Limb (tissue), 2 donors: Measurements from ENCODE around the gene SRSF5.
"Not testable (repeated sequence)": the region's sequence is repeated elsewhere in the genome, so short reads cannot be mapped to it uniquely, and the experiment has no call there.

ENCODE experiments used
- DNase-seq, 2 donors: peaks; one replicate each; pipeline ENCODE4 v3.0.0-alpha.2; 2016; ENCODE audit errors: extremely low spot score in 2 of 2

The SRSF5 gene

GRCh38 chr14:69766984-69767368 lies at the start of gene SRSF5:
Gene SRSF5, plus strand, starts transcription at chr14:69767142. Its CDS starts 1,015 bp downstream, at chr14:69768157.
- peak; percentile 97 for DNase-seq

DNA sequence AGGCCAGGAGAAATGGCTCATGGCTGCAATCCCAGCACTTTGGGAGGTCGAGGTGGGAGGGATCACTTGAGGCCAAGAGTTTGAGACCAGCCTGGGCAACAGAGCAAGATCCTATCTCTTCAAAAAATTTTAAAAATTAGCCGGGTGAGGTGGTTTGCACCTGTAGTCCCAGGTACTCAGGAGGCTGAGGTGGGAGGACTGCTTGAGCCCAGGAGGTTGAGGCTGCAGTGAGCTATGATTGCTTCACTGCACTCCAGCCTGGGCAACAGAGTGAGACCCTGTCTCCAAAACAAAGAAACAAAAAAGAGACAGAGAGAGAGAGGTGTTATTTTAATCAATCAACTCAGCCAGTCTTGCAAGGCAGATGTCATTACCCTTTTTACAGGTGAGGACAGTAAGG lies 48.3 kb upstream of the SRSF5 start:
- not testable (repeated sequence) for DNase-seq

GRCh38 chr14:69719501-69719951 lies 47.4 kb upstream of the SRSF5 start:
- peak in 1 of 2 donors; percentile 29 for DNase-seq

DNA sequence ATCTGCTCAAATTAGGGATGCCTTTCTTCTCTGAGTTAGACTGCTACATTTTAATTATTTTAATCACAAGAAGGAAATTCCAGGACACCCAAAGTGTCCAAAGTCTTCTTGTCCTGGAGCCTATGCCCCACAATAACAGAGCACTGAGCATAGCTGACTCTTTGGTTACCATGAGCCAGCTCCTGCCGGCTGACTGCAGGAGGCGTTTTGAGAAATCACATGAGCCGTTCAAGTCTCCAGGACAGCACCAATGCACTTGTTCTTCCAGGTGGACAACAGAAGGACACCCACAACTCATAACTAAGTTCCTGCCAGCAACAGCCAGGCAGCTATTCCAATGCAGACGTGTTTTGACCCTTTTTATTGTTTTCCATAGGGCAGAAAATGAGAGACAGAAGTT lies 46.0 kb upstream of the SRSF5 start:
- no peak for DNase-seq

GRCh38 chr14:69726761-69727511 lies 40.0 kb upstream of the SRSF5 start:
- peak; percentile 80 to 93 for DNase-seq

- DNase-seq, result no peak
Observed at GRCh38 chr14:69727860-69728259, 39.1 kb upstream of the SRSF5 start.

DNA sequence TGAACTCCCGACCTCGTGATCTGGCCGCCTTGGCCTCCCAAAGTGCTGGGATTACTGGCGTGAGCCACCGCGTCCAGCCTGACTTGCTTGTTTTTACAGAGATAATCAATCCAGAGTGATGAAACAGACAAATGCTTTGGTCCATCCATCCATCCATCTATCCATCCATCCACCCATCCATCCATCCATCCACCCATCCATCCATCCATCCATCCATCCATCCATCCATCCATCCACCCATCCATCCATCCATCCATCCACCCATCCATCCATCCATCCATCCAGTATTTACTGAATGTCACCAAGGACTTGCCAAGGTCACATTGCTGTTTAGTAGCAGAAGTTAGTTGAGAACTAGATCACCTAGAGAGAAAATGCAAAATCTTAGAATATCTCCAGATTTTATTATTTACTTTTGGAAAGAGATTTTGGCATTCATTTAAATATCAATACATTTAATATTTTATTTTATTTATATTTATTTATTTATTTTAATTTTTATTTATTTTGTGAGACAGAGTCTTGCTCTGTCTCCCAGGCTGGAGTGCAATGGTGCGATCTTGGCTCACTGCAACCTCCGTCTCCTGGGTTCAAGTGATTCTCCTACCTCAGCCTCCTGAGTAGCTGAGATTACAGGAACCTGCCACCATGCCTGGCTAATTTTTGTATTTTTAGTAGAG lies 34.9 kb upstream of the SRSF5 start:
- not testable (repeated sequence) for DNase-seq

- DNase-seq, result not testable (repeated sequence)
Observed at GRCh38 chr14:69736405-69736804, 30.5 kb upstream of the SRSF5 start.

- no peak for DNase-seq
Observed at GRCh38 chr14:69741055-69741454, 25.9 kb upstream of the SRSF5 start.

DNA sequence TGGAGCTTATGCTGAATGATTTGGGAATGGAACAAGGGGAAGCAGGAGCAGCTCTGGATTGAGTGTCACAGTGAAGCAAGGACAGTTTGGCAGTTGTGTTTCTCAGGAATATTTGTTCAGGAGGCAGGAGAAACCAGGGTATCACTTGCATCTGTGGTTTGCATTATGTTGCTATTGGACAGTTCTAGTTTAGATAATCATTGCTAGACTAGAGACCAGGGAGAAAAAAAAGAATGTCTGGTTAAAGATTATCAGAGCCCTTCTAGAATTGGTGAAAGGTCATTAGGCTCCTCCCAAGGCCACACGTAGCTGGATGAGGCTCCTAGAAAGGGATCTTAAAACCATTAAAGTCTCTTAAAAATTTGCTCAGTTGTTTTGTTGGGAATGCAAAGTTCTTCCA lies 17.0 kb upstream of the SRSF5 start:
- DNase-seq, result no peak

DNA sequence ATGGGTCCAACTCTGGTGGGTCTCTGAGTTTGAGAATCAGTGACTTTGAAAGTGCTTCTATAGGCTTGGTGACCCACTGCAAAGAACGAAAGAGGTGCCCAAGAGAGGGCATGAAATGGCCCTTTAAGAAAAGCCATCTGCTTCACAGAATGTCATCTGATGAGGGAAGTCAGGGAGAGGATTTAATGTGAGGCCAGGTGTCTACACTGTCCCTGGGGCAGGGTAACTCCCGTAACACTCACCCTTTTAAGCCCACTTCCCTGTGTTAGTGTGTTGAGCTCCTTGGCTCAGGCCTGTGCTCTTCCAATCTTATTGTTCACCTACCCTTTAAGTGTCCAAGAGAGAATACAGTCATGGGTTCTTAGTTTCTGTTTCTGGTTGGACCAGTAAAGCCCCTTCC lies 16.4 kb upstream of the SRSF5 start:
- DNase-seq, result no peak

DNA sequence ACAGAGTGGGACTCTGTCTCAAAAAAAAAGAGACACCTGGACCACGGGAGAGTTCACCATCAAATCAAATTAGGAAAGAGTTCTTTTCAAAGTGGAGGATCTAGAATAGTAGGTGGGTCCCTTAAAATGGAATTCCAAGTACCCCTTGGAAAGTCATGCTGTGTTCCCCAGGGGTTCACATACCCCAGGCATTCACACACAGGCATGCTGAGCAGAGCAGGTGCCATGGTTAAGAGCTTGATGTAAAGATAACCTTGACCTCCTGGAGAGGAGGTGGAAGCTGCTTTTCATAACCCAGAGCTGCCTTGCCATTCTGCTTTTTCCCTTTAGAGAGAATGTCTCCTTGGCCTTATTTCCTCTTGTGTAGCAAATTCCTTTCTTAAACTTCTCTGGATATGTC lies 14.2 kb upstream of the SRSF5 start:
- no peak for DNase-seq

DNA sequence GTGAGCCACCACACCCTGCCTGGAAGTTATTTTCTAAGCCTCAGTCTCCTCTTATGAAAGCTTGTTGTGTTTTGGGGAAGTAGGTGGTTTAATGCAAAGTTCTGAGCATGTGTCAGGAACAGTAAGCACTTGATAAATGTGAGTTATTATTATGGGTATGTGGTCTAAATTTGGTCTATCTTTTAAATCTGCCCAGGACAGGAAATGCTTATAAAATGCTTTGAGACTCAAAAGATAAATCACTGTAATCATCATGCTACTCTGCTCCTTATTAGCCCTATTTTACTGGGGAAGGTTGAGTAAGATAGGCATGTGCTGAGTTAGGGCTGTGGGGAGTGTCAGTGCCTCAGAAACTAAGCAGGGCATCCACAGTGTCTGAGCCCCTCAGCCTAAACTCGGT lies 13.1 kb upstream of the SRSF5 start:
- DNase-seq, result no peak

DNA sequence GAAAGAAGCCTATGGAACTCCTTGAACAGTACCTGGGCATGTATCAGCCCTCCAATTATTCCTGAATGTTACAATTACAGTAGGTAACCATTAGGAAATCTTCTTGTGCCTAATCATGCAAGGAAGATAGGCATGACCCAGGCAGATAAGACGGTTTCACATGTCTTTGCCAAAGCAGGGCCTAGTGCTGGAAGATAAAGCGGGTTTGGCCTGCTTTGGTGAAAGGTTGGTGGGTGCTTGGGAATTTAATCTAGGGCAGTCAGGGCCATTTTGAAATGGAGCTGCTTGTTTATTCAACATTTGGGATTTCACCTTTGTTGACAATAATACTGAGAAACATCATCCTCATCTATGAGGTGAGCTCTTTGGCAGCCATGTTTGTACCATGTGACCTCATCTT lies 12.5 kb upstream of the SRSF5 start:
- DNase-seq, result no peak

DNA sequence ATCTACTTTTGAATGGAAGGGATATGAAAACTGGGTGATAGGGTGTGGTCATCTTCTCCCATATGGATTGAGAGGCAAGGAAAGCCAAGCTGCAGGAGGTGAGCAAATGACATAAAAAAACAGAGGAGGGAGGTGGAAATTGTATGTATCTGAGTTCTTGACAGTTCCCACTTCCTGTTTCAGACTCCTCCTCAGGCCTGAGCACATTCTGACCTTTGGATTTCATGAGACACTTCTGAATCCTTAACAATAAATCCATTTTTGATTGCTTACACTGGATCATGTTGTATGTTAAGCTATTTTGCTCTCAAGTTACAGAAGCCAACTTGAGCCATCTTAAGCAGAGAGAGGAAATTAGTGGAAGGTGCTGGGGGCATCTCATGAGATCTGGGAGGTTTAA lies 11.6 kb upstream of the SRSF5 start:
- DNase-seq, result no peak

DNA sequence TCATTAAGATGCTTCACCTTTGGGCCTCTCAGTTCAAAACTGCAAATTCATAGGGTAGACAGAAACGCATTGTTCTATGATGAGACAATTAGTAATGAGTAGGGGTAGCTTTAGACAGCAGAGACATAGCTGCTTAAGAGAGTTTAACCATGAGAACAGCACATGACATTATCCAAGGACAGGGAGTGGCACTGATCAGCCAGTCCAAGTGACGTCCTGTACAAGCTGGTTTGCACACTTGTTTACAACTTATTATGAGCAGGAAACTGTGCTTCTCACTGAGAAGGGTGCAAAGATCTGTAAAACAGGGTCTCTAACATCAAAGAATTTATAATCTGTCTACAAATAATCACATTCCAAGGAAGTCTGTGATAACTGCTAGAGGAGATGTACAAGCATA lies 11.2 kb upstream of the SRSF5 start:
- no peak for DNase-seq

DNA sequence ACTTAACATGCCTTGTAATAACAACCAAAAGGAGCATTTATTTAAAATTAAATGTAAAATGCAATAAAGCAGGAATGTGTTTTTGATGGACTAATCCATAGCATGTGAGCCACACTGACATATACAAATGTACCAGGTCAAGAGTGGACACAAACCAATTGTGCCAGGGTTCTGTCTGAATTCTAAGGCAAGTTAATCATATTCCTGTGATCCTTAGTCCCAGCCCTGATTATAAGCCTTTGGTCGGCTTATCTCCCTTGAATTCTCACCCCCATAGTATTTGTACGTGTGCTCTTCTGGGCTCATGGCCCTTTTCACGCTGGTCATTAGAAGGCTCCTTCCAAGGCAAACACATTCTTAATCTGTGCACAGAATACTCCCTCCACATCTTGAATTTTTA lies 10.6 kb upstream of the SRSF5 start:
- no peak for DNase-seq

DNA sequence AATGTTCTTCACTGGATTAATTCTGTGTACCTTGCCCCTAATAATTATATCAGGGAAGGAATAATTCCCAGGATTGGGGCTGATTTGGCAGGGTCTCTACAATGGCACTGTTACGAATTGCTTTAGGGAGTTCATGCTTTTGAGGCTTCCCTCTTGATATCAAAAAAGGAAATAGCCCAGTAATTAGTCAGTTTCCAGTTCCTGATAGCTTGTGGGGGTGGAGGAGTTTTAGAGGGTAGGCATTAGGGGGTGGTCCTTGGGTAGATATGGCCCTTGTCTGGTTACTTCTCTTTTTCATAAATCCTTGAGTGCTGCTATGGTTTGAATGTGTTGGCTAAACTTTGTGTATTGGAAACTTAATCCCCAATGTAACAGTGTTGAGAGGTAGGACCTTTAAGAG lies 6.1 kb upstream of the SRSF5 start:
- no peak for DNase-seq

DNA sequence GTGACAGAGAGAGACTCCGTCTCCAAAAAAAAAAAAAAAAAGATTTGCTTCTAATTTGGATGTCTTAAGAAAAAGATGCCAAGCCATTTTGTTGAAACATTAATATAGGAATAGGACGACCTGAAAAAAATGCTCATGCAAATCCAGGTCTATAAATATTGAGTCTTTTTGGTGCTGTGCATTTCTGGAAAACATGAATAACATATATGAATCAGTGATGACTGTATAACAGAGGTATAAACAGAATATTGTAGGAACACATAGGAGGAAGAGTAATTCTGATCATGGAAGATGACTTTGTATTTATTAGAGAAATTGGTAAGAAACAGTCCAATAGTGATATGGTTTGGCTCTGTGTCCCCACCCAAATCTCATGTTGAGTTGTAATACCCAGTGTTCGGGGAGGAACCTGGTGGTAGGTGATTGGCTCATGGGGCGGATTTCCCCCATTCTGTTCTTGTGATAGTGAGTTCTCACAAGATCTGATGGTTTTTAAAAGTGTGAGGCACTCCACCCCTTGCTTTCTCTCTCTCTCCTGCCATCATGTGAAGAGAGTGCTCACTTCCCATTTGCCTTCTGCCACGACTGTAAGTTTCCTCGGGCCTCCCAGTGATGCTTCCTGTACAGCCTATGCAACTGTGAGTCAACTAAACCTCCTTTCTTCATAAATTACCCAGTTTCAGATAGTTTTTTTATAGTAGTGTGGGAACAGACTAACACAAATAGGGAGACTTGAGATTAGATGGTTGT lies 3.0 kb upstream of the SRSF5 start:
- DNase-seq, result no peak

GRCh38 chr14:69767369-69767999 lies 542 bp downstream of the SRSF5 start:
- peak; percentile 95 to 96 for DNase-seq

GRCh38 chr14:69768873-69769272 lies 1.9 kb downstream of the SRSF5 start:
- no peak for DNase-seq

DNA sequence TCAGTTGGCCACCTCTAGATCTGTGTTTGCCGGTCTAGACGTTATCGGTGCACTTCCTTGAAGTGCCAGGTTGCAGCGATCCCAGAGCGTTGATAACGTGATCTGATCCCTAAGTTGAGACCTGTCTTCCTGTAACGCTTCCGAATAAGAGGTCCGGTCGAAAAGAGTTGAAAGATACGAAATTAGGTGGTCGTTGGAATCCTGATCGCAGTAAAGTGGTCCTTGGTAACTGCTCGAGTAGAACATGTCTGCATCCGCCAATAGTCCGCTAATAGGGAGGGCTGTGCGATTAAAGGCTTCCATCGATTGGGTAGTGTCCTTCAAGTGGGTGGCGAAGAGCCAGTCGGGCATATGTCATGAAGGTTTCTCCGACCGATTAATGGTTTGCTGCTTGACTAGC lies 2.7 kb downstream of the SRSF5 start:
- DNase-seq, result no peak
